Epithelial cell of esophagus (primary cell): Measurements from ENCODE around the gene RHCE.
"Not testable (repeated sequence)": the region's sequence is repeated elsewhere in the genome, so short reads cannot be mapped to it uniquely, and the experiment has no call there.

Source experiments
- DNase-seq: peaks from one replicate; pipeline ENCODE4 v3.0.0; 2010; ENCODE audit warnings: low read depth
- H3K4me3 ChIP-seq: 2 replicates; pipeline ENCODE4 v1.5.1; 2011; ENCODE audit warnings: mild to moderate bottlenecking, low read length, control low read depth
- CTCF ChIP-seq: IDR thresholded peaks from 2 replicates; pipeline ENCODE4 v1.5.1; 2011; ENCODE audit warnings: low read depth, mild to moderate bottlenecking, low read length, control low read depth, inconsistent platforms; ENCODE audit not compliant: insufficient read depth; ENCODE audit errors: missing control alignments

The RHCE gene

GRCh38 chr1:25425098-25426085 is 4.8 kb upstream of the RHCE start:
- peak; percentile 98 for DNase-seq

GRCh38 chr1:25423206-25423605 is 2.6 kb upstream of the RHCE start:
- H3K4me3 ChIP-seq: not testable (repeated sequence)
- DNase-seq: peak; percentile 31

More at GRCh38 chr1:25425098-25426085, 4.8 kb upstream of the RHCE start:
- TF ChIP-seq CTCF: no peak
- no peak overlapping the region for H3K4me3 ChIP-seq

- H3K4me3 ChIP-seq, DNase-seq: not testable (repeated sequence)
Measured at GRCh38 chr1:25419339-25419738, 1.3 kb downstream of the RHCE start.

GRCh38 chr1:25417280-25417679 is 3.3 kb downstream of the RHCE start:
- not testable (repeated sequence) for DNase-seq

GRCh38 chr1:25414578-25414977 is 6.0 kb downstream of the RHCE start:
- not testable (repeated sequence) for DNase-seq, H3K4me3 ChIP-seq

More at GRCh38 chr1:25417280-25417679, 3.3 kb downstream of the RHCE start:
- H3K4me3 ChIP-seq: not testable (repeated sequence)

GRCh38 chr1:25414157-25414556 is 6.5 kb downstream of the RHCE start:
- DNase-seq, H3K4me3 ChIP-seq: not testable (repeated sequence)

- not testable (repeated sequence) for H3K4me3 ChIP-seq, DNase-seq
Measured at GRCh38 chr1:25412872-25413623, 7.6 kb downstream of the RHCE start.

GRCh38 chr1:25409641-25410427 is 10.8 kb downstream of the RHCE start:
- not testable (repeated sequence) for DNase-seq, H3K4me3 ChIP-seq

- not testable (repeated sequence) for DNase-seq, H3K4me3 ChIP-seq
Measured at GRCh38 chr1:25405731-25406305, 14.8 kb downstream of the RHCE start.

GRCh38 chr1:25402947-25403803 is 17.4 kb downstream of the RHCE start:
- not testable (repeated sequence) for H3K4me3 ChIP-seq, DNase-seq
- TF ChIP-seq CTCF: peak; percentile 25

- DNase-seq, H3K4me3 ChIP-seq: not testable (repeated sequence)
Measured at GRCh38 chr1:25398079-25398478, 22.5 kb downstream of the RHCE start.

GRCh38 chr1:25397549-25397948 is 23.1 kb downstream of the RHCE start:
- not testable (repeated sequence) for H3K4me3 ChIP-seq, DNase-seq
